Measurements from ENCODE around the gene OR9Q1. TPM values are rescaled to one million over a fixed set of nuclear protein-coding genes. Genes with fewer than 3 reads are reported as not detected.

Gene OR9Q1
- total and polyA plus RNA-seq, 2 of the 4 experiments (the other 2 are of a cell fraction), result not detected

- POLR2A ChIA-PET (ENCODE audit: unreplicated experiment), result no interaction called here
- H3K4me1 ChIP-seq (ENCODE audit: control insufficient read depth, insufficient read depth, low read length), result no peaks in the 10 kb centered on the region
- H3K36me3 ChIP-seq (ENCODE audit: control insufficient read depth, insufficient read depth, low read length), result no peaks in the 10 kb centered on the region
- no peak overlapping the region for H3K4ac ChIP-seq (ENCODE audit: low read depth, low read length)
- BruUV-seq (replicated peaks), result no TSS peak
- no peak overlapping the region for H3K23ac ChIP-seq (ENCODE audit: low read depth, low read length)
- no peak for DNase-seq
- in situ Hi-C loops (cut with MboI; ENCODE audit: low sequenced_read_pairs) (no loop called here), dilution Hi-C loops (cut with HindIII; ENCODE audit: low sequenced_read_pairs, unreplicated experiment) (no loop called here), intact Hi-C loops (cut with micrococcal nuclease) (no loop called here)
- H2BK15ac ChIP-seq (ENCODE audit: low read depth, low read length), result no peak overlapping the region
- H3K27ac ChIP-seq (ENCODE audit: insufficient read depth, low read length), result no peak overlapping the region
- H4K5ac ChIP-seq (ENCODE audit: low read depth, low read length), result no peak overlapping the region
- H2AK9ac ChIP-seq (replicated peaks; ENCODE audit: low read depth, low read length, poor library complexity), result no peak overlapping the region
- no peak overlapping the region for H3K18ac ChIP-seq (ENCODE audit: low read depth, low read length)
- no peaks in the 10 kb centered on the region for H3K9me3 ChIP-seq (ENCODE audit: control insufficient read depth, insufficient read depth, low read length)
- H2AK5ac ChIP-seq (ENCODE audit: low read depth, low read length), result no peak overlapping the region
- no peak overlapping the region for H2BK5ac ChIP-seq (ENCODE audit: low read depth, low read length, poor library complexity, severe bottlenecking)
- H3K9ac ChIP-seq (ENCODE audit: low read depth, low read length), result no peak overlapping the region
- H3K27me3 ChIP-seq (ENCODE audit: control insufficient read depth, insufficient read depth, low read length), result no peaks in the 10 kb centered on the region
- no peak overlapping the region for H3K4me2 ChIP-seq (ENCODE audit: low read depth, low read length)
- no peak overlapping the region for H2AFZ ChIP-seq (replicated peaks; ENCODE audit: low read length, poor library complexity)
- no peak overlapping the region for H2BK120ac ChIP-seq (ENCODE audit: low read depth, low read length)
- no peak overlapping the region for H2BK20ac ChIP-seq (ENCODE audit: low read depth, low read length)
- TF ChIP-seq BHLHE40 (IDR thresholded peaks at IDR 0.05; ENCODE audit: low read depth, low read length) (no peak), MAFK (IDR thresholded peaks at IDR 0.05; ENCODE audit: low read depth, low read length) (no peak), SMC3 (IDR thresholded peaks at IDR 0.05; ENCODE audit: low read depth, low read length) (no peak), CTCF (conservative IDR thresholded peaks at IDR 0.05; ENCODE audit: low read depth, low read length) (no peak), USF2 (IDR thresholded peaks at IDR 0.05; ENCODE audit: low read depth, low read length) (no peak), MAZ (IDR thresholded peaks at IDR 0.05; ENCODE audit: borderline replicate concordance, low read depth, low read length) (no peak)
- CTCF ChIA-PET, result no interaction called here
- no peak overlapping the region for H3K4me3 ChIP-seq (ENCODE audit: insufficient read depth, low read depth, low read length)
- no peak overlapping the region for H3K14ac ChIP-seq (replicated peaks; ENCODE audit: low read depth, low read length)
- ATAC-seq (ENCODE audit: low read depth), result no peak
- no peak overlapping the region for H3K56ac ChIP-seq (ENCODE audit: extremely low read depth, insufficient read depth, low read length)
- H3K9me1 ChIP-seq (ENCODE audit: insufficient read depth, low read length), result no peaks in the 10 kb centered on the region
- H3K79me1 ChIP-seq (ENCODE audit: low read depth in 1 of 2, low read length in 2 of 2), result no peaks in the 10 kb centered on the region
- H4K8ac ChIP-seq (ENCODE audit: low read depth in 2 of 2, low read length in 2 of 2), result no peak overlapping the region
- no CpG with 5 or more reads among the region's 2 CpGs for WGBS, 2 experiments (ENCODE audit: extremely low coverage in 2 of 2, insufficient read length in 1 of 2)
- H4K20me1 ChIP-seq (ENCODE audit: insufficient read depth, low read length), result no peaks in the 10 kb centered on the region
- H4K91ac ChIP-seq (ENCODE audit: insufficient read depth, low read depth, low read length), result no peak overlapping the region
Measured at GRCh38 chr11:58086528-58086927, 62.8 kb downstream of the OR9Q1 start.
